GM19452 (cell line): ENCODE data around the gene PLXNA2.

Experiments used
- ATAC-seq: cut with Tn5 transposase; IDR thresholded peaks from one replicate; pipeline ENCODE4 v1.9.1; 2021; ENCODE audit not compliant: unreplicated experiment

PLXNA2 gene

DNA sequence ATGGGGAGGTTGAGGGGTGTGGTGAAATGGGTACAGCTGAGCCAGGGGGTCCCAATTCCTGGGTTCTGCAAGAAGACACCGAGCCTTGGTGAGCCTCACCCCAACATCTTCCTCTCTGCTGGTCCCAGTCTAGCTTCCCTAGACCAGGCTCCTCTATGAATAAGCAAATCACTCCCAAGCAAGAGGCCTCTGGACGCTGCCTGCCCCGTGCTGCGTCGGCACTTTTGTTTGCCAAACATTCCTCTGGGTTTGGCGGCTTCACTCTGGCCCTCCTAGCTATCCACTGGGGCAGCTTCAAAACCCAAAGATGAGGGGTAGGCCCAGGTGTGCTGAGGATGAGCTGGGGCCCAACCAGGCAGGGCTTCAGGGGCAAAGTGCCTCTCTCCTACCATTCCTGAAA is 196.2 kb downstream of the PLXNA2 start:
- ATAC-seq: no peak

DNA sequence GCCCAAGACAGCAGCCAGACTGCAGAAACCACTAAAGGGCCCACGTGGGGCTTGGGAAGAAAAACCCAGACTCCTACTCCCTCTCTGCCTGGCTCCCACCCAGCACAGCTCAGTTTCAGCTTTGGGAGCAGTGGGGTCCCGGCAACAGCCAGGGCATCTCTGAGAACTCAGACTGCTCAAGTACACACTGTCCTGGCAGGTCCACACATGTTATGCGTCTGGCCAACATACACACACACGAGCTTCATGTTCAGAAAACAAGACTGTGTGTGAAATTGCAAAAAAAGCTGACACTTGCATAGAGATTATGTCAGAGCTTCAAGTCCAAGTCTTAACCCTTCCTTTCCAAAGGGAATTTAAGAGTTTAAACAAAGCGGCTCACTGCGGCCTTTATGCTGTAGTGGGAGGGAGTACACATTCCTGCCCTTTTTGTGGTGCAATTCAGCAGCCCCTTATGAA is 196.7 kb downstream of the PLXNA2 start:
- no peak for ATAC-seq

DNA sequence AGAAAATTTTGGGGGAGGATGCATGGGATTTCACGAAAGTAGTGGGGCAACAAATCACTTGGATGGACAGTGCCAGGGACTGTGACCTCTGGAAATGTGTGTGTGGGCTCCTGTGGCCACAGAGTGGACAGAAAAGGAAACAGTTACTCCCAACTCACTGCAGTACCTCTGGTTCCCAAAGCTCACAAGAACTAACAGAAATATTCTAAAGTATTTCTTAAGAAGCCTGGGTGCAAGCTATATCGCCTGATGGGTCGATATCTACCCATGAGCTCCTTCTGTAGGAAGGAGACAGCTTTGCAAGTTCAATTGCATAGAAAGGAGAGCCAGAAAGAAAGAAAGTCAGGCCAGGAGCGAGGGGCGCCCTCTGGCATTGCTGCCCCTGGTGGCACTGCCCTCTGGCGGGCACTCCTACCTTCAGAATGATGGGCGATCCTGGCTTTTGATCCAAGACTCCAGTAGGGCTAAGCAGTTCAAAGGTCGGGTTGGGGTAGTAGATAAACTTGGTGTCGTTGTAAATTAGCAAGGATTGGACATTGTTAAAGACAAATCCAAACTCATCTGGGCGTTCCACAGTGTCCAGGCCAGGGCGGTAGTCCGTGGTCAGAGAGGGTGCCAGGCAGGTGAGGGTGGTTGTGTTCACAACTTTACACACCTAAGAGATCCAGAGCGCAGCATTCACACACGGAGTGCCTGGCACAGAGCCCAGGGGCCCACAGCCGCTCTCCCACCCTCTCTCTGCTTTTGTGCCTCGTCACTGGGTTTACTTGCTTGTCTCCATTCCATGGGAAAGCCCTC is 198.5 kb downstream of the PLXNA2 start:
- no peak for ATAC-seq

DNA sequence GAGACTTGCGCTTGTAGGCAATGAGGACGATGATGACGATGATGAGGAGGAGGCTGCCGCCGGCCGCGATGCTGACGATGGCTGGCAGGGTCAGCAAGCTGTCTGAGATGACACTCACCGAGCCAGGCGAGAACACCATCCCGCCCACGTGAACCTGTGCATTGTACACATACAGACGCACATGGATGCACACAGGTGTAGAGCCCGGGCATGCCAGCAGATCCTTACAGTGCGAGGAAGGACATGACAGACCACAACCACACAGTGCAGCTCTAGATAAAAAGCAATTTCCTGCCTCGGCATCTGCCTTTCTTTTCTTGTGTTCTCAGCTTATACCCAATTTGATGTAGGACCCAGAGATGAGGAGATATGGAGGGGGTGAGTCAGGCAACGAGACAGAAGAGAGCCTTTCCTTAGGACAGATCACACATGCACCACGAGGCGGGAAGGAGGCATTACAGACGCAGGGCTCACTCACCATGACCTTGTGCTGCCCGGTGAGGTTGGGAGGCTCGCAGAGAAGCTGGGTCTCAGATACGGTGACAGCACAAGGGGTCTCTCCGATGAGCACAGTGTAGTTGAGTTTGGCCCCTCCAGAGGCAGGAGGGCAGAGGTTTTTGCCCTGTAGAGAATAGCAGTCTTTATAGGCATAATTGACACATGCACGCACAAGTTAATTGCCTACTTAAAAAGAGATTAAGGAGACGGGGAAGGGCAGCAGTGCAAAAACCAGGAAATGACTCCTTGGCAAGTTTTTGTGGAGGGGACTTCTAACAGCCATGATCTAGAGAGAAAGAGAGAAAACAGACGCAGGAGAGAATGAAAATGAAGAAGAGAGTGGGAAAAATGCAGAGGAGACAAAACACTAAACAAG is 199.4 kb downstream of the PLXNA2 start:
- no peak for ATAC-seq

DNA sequence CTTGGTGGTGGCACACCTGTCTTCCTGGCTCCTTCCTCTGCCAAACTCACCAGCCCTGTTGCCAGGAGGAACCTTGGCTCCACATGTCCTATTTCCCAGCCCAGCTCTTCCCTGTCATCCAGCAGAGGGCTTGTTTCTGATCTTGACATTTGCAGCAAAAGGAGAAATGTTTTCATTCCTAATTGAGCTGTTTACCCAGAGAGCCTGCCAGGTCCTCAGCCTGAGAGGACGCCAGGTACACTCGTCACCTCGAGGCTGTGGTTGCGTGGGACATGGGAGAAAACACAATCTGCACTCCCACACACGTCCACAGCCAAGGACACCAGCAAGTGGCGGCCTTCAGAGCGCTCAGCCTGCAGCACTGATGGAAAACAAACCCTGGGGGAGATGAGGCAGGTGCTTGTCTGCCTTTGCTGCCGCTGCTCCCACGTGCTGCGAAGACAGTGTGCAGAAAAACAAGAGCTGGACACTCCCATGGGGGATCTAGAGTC is 200.4 kb downstream of the PLXNA2 start:
- ATAC-seq: no peak

DNA sequence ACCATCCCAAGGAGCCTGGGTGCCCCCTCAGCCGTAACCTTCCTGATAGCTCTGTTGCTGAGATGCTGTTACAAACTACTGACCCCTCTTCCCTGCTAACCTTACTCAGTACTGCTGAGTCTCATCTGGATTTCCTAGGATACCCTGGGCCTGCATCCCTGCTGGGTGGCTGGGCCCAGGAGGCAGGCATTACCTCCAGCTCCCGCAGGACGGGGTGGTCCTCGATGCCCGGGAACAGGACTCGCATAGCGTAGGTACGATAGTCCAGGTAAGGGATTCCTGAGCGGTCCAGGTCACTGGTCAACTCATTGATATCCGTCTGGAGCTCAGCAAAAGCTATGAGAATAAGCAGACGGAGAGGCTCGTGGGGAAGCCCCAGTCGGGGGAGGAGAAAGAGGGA is 201.3 kb downstream of the PLXNA2 start:
- no peak for ATAC-seq

DNA sequence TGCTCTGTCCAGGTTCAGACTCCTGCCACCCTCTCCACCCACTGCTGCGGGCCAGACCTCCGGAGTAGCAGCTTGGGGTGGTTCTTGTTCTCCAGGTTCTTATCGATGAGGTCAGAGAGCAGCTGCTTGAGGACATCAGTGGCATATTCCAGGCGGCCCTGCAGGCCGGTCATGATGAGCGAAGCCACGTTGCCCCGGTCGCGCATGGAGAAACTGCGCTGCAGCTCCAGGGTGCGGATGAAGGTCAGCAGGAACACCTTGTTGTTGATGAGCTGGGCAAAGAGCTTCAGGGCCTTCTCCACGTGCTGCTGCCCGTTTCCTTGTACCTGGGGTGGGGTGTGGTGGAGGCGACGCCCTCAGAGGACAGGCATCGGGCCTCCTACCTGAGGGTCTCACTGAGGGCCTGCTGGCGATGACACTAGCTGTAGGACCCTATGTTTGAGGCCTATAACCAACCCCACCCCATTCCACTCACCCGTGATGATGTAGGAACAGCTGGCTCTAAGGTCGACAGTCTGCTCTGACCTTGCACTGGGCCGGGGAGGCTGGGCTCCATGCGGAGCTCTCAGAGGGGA is 202.1 kb downstream of the PLXNA2 start:
- ATAC-seq: no peak

DNA sequence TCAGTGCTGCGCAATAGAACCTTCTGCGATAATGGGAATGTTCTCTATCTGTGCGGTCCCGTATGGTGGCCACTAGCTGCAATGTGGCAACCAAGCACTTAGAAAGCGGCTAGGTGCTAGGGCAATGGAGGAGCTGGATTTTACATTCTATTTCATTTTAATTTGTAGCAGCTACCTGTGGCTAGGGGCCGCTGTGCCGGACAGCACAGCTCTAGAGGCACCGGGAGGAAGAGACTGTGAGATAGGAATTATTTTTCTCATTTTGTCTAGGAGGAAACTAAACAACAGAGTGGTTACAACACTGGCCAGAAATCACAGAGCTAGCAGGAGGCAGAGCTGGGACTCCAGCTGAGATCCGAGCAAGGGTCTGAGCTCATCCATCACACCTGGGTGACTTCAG is 202.7 kb downstream of the PLXNA2 start:
- no peak for ATAC-seq

DNA sequence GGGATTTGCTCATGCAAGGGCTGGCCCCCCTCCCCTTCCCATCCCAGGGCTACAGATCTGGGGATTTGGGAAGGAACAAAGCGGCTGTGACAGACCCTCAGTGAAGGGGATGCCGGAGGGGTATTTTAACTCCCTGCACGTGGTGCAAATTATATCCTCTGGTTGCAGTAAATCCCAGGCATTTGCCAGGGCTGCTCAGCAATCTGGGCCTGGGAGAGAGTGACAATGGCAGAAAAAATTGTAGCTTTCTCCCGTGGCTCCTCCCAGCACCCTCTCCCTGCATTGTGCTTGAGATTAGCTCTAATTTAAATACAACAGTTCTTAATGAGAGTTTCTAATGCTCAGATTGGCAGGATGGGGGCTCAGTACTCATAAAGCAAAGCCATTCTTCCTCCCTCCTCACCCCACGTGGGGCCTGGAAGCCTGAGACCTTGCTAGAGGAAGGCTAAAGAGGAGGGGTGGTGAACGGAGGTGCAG is 203.3 kb downstream of the PLXNA2 start:
- ATAC-seq: no peak

DNA sequence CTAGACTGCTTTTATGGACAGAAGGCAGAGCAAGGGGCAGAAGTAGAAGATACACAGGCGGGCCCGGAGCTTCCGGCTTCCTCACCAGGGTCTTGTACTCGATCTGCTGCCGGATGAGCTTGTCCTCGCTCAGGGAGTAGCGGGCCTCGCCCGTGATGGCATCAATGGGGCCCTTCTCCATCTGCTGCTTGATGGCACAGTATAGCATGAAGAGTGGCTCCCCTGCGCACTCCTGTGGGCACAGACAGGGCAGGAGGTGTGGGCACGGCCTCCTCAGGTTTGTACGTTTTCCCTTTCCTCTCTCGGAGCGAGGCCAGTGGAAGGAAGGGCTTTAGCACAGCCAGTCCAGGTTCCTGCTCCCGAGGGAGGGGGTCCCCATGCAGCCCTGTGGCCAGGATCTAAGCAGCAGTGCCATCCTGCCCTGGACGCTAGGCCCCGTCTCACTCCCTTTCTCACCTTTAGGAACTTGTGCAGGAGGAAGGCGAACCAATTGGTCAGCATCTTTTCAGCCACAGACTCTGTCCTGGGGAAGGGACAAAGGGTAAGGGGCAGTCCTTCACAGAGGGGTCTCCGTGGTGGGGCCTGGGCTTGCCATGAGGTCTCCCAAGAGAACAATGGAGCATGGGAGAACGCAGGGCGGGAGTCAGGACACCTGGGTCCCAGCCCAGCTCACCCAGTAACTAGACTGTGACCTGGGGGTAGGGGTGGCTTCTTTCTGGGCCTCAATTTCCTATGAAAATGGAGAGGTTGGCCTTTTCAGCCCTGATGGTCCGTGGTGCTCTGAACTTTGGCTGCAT is 204.4 kb downstream of the PLXNA2 start:
- ATAC-seq: no peak

DNA sequence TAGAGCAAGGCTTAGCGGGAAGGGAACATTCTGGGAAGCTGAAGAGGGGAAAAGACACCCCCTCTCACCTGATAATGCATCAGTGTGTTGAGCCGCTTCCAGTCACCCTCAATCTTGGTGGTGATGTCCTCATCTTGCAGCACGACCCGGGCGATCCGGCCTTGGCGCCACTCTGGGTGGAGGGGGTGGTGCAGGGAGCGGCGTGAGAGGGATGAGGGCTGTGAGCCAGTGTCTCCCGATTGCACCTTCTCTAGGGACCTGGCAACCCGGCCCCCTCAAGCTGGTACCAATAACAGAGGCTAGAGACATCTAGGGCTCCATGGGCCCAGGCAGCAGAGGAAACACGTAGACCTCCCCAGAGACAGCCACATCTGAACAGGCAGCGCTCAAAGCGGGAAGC is 205.9 kb downstream of the PLXNA2 start:
- no peak for ATAC-seq

DNA sequence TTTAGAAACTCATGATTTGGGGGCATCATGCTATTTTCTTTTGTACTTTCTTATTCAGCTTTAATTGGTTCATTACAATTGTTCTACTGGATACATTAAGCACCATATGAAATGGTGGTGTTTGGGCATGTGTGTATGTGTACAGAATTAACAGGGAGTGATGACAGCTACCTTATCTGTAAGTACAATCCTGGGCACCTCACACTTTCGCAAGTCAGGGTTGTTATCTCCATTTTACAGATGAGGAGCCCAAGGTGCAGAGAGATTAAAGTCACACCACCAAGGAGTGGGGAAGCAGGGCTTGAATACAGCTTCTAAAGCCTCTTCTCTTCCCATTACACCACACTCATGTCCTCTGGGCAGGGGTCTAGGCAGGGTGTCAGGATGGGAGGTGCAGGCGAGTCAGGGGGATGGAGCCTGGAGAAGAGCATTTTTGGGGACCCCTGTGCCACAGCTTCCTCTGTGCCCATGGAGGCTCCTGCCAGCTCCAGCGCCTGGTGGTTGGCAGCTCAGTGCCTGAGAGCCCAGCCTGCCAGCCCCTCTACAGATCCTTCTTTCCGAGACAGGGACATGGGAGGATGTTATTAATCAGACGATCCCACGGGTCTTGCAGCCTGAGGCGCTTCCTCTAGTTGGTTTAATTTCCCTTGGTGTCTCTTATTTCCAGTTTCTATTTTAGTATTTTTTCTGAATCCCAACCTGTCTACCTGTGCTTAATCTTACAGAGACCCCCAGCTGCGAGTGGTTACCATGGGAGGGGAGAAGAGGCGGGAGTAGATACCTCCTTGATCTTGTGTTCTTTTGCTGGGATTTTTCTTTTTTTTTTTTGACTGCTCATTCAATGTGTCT is 207.0 kb downstream of the PLXNA2 start:
- ATAC-seq: no peak

DNA sequence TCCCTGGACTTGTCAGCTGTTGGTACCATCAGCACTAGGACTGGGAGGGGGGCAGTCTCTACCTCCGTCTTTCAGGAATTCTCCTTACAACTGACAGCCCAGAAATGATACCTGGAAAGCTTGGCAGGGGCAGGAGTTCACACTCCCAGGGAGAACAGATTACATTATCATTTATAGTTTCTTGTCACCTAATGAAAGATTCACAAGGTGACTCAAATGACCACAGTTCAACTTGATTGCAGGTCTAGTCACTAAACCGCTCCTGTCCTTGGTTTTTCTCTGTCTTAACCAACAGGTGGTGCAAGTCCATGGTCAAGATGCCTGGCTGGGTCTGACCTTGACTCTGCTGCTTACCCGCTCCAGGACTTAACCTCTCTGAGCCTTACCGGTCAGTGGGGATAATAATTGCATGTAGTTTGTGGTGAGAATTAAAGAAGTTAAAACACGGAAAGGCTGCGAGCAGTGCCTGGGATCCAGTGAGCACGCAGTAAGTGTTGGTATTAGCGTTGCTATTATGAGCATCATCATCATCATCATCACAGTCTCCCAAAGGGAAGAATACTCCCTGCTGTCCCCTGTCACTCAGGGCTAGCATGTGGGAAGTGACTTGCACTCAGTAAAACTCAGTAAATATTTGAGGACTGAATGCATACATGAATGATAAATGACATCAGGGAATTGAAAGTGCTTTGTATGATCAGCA is 207.9 kb downstream of the PLXNA2 start:
- no peak for ATAC-seq

DNA sequence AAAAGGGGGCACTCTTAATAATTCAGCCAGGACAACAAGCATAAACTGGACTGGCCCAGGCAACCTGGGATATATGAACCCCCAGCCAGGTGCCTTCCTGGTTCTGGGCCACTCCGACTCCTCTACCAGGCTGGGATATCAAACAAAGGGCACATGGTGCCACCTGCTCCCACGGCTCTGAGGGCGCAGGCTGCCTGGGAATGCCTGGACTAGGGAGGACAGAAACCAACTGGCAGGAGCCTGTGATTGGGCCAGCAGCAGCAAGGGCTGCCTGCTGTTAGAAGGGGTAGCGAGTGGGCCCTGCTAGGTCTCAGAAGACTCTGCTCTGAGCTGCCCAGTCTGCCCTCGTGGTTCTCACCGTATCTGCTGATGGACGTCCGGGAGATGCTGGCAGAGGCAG is 210.0 kb downstream of the PLXNA2 start:
- no peak for ATAC-seq

DNA sequence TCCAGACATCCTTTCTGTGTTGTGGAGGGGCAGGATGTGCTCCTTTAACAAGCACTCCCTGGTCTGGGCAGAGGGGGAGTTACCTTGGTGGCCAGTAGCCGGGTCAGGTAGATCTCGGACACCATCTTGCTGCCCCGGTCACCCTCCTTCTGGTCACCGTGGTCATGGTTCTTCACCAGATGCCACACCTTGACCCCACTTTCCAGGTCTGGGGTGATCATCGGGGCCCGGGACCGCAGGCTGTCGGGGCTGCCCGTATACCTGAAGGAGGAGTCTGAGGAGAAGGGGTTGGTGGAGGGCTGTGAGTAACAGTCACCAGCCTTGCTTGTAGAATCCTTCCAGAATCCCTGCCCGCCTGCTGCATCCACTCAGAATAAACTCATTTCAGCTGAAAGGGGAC is 210.9 kb downstream of the PLXNA2 start:
- ATAC-seq: no peak

DNA sequence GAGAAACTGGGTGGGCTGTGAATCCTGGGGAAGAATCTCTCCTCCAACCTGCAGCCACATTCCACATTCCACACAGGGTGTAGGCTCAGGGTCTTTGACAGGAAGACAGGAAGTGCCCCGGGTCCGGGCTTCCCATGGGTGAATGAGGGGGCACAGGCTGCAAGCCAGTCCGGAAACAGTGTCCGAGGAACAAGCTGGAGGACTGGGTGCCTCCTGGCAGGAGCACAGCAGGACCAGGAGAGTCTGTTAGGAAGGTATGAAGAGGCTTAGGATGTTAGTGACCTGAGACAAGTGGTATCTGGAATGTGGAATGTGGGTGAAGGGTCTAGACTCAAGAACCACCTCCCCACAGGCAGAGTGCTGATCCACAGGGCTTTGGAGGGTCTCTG is 212.3 kb downstream of the PLXNA2 start:
- ATAC-seq: no peak

DNA sequence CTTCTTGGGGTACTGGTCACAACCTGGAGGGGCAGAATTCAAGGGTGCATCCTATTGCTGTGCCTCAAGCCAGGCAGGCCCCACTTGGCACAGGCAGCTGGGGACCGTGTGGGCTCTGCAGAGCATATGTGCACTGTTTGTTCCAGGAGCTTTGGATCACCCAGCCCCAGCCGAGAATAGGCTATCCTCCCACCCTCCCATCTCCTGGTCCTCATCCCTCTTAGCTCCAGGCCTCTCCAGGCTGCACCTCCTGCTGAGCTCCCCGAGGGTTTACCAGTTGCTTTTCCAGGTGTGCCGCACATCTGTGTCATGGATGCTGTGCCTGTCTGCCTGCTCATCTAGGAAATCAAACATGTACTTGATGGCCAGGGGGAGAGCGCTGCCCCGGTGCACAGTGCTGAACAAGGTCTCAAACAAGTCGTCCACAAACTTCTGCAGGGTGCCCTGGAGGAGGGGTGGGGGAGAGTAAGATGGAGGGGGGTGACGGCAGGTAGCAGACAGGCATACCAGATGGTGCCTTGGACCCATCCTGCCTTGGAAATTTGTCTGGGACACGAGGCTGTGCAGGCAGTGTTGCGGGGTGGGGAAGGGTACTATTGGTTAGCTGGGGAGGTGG is 212.8 kb downstream of the PLXNA2 start:
- ATAC-seq: no peak

DNA sequence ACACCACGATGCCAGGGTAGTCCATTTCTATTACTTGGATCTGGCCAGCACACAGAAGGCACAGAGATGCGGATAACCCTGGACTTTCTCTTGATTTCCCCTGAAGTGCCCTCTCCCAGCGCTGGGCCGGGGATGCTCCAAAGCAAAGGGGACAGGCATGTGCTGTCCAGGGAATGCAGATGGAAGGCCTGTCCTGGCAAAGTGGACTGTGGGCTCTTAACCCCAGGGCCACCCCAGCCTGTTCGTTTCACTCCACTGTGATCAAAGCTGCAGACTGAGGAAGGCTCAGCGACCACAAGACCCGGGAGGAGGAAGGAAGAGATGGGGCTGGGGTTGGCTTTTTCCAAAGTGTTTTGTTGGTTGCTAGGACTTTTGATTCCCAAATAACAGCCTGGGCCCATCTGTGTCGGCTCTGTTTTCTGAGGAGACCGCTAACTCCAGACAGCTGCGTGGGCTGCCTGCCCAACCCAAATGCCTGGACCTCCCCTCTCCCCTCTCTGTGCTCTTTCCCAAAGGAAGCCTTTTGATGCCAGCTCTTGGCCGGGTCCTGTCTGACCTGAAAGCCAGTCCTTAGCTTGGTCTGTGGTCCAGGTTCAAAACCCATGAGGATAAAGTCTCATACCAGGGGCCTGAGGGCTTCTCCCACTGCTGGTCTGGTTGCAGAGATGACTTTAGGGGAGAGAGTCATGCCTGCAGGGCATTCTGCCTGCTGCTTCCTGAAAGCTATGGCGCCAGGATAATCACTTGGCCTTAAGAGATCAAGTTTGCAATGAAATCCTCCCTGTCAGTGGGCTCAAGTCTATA is 213.7 kb downstream of the PLXNA2 start:
- no peak for ATAC-seq
